ENCODE measurements around the gene CHM.

DNA sequence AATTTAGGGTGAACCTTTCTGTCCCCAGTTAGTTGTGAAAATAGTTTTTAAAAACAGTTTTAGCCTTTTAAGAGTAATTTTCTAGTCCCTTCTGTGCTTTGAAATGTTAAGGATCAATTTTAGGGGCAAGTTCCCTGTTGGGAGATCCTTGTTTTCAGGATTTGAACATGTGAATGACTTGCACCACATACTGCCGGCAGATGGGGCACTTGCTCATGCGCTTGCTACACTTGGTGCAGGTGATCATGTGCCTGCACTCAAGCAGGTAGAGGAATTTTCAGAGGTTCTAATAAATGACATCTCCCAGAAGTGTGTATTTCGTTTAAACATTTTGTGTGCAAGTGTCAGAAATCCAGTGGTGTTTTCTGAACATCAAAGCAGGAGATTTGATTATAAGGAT is 195.9 kb downstream of the CHM start:
- TF ChIP-seq, protein P1, sequence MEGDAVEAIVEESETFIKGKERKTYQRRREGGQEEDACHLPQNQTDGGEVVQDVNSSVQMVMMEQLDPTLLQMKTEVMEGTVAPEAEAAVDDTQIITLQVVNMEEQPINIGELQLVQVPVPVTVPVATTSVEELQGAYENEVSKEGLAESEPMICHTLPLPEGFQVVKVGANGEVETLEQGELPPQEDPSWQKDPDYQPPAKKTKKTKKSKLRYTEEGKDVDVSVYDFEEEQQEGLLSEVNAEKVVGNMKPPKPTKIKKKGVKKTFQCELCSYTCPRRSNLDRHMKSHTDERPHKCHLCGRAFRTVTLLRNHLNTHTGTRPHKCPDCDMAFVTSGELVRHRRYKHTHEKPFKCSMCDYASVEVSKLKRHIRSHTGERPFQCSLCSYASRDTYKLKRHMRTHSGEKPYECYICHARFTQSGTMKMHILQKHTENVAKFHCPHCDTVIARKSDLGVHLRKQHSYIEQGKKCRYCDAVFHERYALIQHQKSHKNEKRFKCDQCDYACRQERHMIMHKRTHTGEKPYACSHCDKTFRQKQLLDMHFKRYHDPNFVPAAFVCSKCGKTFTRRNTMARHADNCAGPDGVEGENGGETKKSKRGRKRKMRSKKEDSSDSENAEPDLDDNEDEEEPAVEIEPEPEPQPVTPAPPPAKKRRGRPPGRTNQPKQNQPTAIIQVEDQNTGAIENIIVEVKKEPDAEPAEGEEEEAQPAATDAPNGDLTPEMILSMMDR (IDR thresholded peaks at IDR 0.05; ENCODE audit: insufficient read depth, low read depth, low read length), result peak; percentile 14
- no peak for TF ChIP-seq EZH2 (IDR thresholded peaks at IDR 0.05; ENCODE audit: insufficient read depth, low read length)
